Measurements from ENCODE around the gene PSMA3.
"Not testable (repeated sequence)": the region's sequence is repeated elsewhere in the genome, so short reads cannot be mapped to it uniquely, and the experiment has no call there.

Gene PSMA3

DNA sequence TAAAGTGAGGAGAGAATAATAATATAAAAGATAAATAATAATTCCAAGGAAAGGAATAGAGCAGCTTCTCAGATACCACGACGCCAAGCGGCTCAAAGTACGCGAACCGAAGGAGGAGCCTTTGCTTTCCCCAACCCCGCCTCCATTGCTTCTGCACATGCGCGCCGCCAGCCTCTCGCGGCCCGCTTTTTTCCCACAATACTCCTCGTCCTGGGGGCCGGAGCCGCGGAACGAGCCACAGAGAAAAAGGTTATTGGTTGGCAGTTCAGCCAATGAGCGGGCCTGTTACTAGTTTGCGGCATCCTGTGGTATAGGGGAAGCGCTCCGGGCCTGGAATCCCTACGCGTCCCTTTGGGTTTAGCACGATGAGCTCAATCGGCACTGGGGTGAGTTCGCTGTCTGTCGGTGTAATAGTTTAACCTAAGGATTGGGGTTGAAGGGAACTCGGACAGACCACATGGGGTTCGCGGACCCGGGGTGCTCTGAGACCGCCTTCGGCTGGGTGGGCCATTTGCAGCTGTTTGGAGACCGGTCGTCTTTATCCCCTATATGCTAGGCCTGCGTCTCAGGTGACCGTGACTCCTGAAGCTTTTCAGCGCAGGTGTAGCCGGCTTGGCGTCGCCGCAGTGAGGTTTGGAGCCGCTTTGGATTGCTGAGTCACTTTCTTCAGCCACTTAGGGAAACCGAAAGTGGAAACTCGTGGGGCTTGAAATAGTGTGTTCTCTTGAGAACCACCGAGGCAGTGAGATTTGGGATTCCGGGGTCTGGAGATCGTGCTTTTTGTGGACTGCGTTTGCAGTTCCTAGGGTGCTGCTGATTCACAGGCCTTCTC lies at the start of gene PSMA3:
Gene PSMA3, plus strand, starts transcription at position 288 of the 832 bp plus-strand sequence. Its CDS starts 78 bp downstream, at position 366.
- peak; percentile 95 for DNase-seq (ENCODE audit: low read depth)

GRCh38 chr14:58196198-58196597 lies 48.4 kb upstream of the PSMA3 start:
- no peak for DNase-seq (ENCODE audit: low read depth)

GRCh38 chr14:58198086-58198485 lies 46.6 kb upstream of the PSMA3 start:
- no peak for DNase-seq (ENCODE audit: low read depth)

GRCh38 chr14:58199726-58200479 lies 44.7 kb upstream of the PSMA3 start, which contains the start of gene ACTR10:
Gene ACTR10 (plus strand): TSS chr14:58200149. CDS start chr14:58200218, 69 bp downstream.
- DNase-seq (ENCODE audit: low read depth), result peak; percentile 83

DNA sequence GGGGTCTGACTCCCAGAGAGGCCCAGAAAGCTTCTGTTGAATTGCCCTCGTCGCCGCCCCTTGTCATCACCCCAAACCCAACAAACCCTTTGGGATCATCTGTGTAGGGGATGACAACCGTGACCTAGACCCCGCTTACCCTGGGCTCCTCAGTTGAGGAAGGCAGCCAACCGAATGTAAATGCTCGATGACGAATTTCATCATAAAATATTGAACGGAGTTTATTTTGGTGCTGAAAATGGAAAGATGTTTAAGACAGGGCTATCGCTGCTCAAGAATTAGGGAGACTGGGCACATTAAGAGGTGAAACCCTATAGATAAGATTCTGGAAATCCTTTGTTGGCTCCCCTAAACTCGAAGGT lies 44.2 kb upstream of the PSMA3 start:
- DNase-seq (ENCODE audit: low read depth), result no peak

GRCh38 chr14:58200846-58201245 lies 43.8 kb upstream of the PSMA3 start:
- no peak for DNase-seq (ENCODE audit: low read depth)

- no peak for DNase-seq (ENCODE audit: low read depth)
Measured at GRCh38 chr14:58213176-58213575, 31.5 kb upstream of the PSMA3 start.

DNA sequence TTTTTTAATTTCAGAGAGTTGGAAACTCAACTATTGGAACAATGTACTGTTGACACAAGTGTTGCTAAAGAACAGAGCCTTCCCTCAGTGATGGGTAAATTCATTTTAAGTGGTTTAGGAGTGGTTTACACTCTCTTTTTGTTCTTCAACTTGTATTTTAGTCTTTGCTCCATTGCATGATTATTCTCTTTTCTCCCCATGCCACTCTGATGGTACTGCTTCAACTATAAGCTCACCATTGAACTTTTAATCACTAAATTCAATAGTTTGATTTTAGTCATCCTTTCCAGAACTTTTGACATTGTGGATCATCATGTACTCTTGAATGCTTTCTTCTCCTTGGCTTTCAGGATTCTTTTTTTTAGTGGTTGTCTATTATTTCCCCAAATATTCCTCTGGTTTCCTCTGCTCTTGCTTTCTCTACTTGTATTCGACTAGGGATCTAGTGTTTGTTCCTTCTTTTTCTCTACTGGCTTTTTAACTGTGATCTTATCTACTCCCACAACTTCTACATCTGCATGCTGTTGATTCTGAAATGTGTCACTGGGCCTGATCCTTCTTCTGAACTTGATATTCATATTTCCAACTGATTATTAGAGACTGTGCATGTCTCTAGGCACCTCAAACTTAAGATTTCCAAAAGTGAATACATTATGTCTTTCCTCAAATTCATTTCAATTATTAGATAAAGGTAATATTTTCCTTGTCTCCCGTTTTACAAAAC lies 29.3 kb upstream of the PSMA3 start:
- no peak for DNase-seq (ENCODE audit: low read depth)

- no peak for DNase-seq (ENCODE audit: low read depth)
Measured at GRCh38 chr14:58216544-58216943, 28.1 kb upstream of the PSMA3 start.

- DNase-seq (ENCODE audit: low read depth), result no peak
Measured at GRCh38 chr14:58227096-58227819, 17.4 kb upstream of the PSMA3 start.

DNA sequence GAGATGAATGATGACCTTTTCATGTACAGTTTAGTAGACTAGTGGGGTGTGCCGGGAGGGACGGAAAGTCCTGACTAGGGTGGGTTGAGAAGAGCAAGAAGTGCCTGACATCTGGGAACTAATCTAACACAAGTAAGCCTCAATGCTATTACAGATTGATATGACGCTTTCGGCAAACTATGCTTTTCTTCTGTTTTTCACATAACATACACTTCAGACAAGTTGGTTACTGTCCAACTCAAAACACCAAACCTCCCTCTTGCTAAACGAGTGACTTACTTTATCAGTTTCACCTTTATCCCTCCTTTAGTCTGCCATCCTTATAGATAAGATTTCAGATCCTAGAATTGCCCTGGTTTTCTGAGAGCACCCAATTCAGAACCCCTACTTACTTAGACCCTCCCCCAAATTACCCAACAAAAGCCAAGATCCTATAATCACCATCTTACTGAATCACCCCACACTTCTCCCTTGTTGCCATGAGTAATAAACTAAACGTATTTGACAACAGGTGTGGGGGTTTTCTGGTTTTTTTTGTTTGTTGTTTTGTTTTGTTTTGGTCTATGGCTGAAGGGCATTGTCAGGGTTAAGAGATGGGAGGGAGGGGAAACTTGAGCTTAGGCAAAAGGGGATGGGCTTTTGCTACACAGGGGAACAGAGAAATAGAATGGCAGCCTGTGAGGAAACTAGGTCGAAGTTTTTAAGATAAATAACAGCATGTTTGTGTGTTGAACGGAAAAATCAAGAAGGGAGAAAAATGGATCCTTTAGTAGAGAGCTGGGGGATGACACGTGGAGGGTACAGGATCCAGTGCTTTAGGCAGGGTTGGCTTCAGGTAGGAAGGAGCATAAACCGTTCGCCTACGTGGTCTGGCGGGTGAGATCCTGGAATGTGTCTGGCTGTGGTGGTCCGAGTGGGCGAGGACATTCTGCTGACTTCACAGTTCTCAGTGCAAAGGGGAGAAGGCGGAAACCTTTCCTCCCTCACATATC lies 6.1 kb upstream of the PSMA3 start:
- no peak for DNase-seq (ENCODE audit: low read depth)

DNA sequence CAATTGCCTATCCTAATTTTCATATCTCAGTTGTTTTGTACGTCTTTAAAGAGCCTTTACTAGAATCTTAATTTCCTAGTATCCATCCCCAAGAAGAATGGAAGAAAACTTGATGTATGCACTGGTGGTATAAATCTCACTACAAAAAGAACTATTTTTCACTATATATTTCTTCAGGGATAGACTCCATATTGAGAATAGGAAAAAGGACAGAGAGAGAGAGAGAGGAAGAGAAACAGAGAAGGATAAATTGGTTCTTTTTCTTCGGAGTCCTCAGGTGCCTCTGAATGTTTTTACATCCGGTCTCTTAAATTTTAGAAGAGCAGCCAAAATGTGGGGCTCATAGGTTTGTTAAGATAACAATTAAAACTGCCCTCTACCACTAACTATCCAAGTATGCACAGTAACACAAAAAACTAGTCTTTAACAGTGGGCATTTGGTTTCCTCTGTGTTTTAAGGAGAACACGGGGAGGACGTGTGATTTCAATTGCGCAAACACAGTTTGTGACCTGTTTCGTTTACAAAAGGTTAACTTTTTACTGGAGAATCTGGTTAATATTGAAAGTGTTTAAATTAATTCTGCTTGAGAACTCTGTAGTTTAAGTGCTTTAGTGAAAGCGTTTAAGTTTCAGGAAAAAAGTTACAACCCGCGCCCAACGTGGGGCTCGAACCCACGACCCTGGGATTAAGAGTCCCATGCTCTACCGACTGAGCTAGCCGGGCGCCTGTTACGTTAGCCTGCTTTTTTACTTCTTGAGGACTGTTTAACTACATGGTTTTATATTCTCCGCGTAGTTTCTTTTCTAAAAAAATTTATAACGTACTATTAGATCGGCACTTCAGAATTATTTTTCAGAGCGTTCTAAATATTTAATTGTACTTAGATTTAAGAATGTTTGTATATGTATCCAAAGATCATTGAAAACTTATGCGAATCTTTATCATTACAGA lies 5.1 kb upstream of the PSMA3 start:
- DNase-seq (ENCODE audit: low read depth), result peak; percentile 62

DNA sequence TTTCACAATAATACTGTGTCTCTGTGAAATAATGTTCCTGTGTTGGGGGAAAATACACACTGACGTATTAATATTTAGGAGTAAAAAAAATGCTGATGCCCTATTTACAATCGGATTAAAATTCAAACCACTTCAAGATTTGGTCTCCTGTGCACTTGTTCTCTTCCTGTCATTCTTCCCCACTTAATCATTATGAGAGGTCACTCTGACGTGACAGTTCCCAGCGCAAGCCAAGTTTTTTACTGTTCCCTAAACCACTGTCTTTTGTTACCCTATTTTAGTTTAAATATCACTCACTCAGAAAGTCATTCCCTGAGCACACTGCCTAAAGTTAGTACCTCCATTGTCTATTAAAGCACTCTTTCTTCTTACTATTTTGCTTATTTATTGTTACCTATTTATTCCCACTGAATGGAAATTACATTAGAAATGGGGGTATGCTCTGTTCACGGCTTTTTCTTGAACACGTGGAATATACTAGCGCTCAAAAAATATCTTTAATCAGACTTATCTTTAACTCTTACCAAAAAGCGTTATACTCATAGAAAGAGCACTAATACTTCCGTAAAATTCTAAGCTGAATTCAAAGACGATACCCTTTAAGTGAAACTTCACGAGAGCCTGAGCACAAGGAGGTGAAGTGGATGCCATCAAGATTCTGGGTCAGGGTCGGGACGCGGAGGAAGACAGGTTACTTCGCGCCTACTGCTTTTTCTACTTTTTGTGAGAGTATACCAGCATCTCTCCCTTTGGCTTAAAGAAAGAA lies 670 bp upstream of the PSMA3 start:
- no peak for DNase-seq (ENCODE audit: low read depth)

- DNase-seq (ENCODE audit: low read depth), result no peak
Measured at GRCh38 chr14:58245562-58245961, 919 bp downstream of the PSMA3 start.

GRCh38 chr14:58249611-58250010 lies 5.0 kb downstream of the PSMA3 start:
- no peak for DNase-seq (ENCODE audit: low read depth)

- DNase-seq (ENCODE audit: low read depth), result no peak
Measured at GRCh38 chr14:58258156-58258555, 13.5 kb downstream of the PSMA3 start.

DNA sequence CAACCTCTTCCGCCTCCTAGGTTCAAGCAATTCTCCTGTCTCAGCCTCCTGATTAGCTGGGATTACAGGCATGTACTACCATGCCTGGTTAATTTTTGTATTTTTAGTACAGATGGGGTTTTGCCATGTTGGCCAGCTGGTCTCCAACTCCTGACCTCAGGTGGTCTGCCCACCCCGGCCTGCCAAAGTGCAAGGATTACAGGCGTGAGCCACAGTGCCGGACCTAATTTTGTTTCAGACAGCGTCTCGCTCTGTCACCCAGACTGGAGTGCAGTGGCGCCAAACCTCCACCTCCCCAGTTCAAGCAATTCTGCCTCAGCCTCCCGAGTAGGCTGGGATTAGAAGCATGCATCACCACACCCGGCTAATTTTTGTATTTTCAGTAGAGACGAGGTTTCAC lies 17.4 kb downstream of the PSMA3 start:
- not testable (repeated sequence) for DNase-seq (ENCODE audit: low read depth)

DNA sequence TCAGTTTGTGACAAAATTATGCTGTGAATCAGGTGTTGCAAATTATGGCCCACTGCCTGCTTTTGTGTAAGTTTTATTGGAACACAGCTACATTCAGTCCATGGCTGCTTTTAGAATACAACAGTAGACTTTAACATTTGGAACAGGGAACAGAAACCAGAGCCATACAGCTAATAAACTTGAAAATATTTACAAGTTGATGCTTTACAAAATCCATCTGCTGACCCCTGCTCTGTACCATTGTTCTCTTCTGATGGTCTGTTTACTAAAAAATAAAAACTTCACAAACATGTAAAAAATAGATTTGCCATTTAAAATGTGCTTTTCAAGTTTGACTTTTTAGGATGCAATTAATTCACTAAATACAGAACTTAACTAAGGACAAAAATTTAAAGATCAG lies 20.8 kb downstream of the PSMA3 start:
- no peak for DNase-seq (ENCODE audit: low read depth)

- DNase-seq (ENCODE audit: low read depth), result no peak
Measured at GRCh38 chr14:58270628-58271027, 26.0 kb downstream of the PSMA3 start.

Measured in stimulated activated CD8-positive, alpha-beta memory T cell treated with anti-CD3 and anti-CD28 coated beads, Interleukin-12 subunit alpha, Interleukin-12 subunit beta, amount 100 ng/mL, for 4 hours (primary cell).